ENCODE measurements around the gene WWC1.
"Not testable (repeated sequence)": the region's sequence is repeated elsewhere in the genome, so short reads cannot be mapped to it uniquely, and the experiment has no call there.

The WWC1 gene

GRCh38 chr5:168339109-168339771, 47.8 kb downstream of the WWC1 start:
- TF ChIP-seq, protein P1, sequence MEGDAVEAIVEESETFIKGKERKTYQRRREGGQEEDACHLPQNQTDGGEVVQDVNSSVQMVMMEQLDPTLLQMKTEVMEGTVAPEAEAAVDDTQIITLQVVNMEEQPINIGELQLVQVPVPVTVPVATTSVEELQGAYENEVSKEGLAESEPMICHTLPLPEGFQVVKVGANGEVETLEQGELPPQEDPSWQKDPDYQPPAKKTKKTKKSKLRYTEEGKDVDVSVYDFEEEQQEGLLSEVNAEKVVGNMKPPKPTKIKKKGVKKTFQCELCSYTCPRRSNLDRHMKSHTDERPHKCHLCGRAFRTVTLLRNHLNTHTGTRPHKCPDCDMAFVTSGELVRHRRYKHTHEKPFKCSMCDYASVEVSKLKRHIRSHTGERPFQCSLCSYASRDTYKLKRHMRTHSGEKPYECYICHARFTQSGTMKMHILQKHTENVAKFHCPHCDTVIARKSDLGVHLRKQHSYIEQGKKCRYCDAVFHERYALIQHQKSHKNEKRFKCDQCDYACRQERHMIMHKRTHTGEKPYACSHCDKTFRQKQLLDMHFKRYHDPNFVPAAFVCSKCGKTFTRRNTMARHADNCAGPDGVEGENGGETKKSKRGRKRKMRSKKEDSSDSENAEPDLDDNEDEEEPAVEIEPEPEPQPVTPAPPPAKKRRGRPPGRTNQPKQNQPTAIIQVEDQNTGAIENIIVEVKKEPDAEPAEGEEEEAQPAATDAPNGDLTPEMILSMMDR (IDR thresholded peaks at IDR 0.05; ENCODE audit: control extremely low read depth, extremely low read depth, low read depth, missing control alignments): no peak
- no peak for DNase-seq (ENCODE audit: extremely low spot score)
- CTCF ChIA-PET: no interaction called here
- POLR2A ChIA-PET: no interaction called here

GRCh38 chr5:168339772-168340140, 48.3 kb downstream of the WWC1 start:
- DNase-seq (ENCODE audit: extremely low spot score); POLR2A ChIA-PET: not testable (repeated sequence)
- CTCF ChIA-PET: interaction anchor here (1.2 kb wide), 1 partner anchor 42 kb away, joined by 3 read pairs; no protein-coding TSS in a partner anchor

- TF ChIP-seq, protein P1 (IDR thresholded peaks at IDR 0.05; ENCODE audit: control extremely low read depth, extremely low read depth, low read depth, missing control alignments): no peak
- ChIA-PET CTCF (interaction anchor here (1.2 kb wide), 1 partner anchor 42 kb away, joined by 3 read pairs; no protein-coding TSS in a partner anchor), POLR2A (no interaction called here)
- DNase-seq (ENCODE audit: extremely low spot score): no peak
These were observed 49.0 kb downstream of the WWC1 start for GRCh38 chr5:168340487-168340886.

DNA sequence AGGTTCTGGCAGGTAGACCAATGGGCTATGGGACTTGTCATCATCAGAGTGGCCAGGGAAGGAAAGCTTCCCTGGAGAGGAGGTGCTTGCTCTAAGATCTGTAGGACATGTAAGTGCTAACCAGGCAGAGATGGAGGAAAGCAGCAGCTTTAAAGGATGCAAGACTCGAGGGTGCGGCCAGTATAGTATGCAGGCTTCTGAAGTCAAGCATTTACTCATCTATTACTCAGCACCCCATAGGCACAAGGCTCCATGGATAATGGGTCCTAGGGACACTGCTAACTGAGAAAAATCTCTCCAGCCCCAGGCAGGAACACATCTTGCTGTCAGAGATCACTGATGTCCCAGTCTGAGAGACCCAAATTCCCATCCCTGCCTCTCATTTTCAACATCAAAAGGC, 49.7 kb downstream of the WWC1 start:
- TF ChIP-seq, protein P1 (IDR thresholded peaks at IDR 0.05; ENCODE audit: control extremely low read depth, extremely low read depth, low read depth, missing control alignments): no peak
- CTCF ChIA-PET: interaction anchor here (1.2 kb wide), 1 partner anchor 43 kb away, joined by 3 read pairs; no protein-coding TSS in a partner anchor
- POLR2A ChIA-PET: no interaction called here
- DNase-seq (ENCODE audit: extremely low spot score): no peak

DNA sequence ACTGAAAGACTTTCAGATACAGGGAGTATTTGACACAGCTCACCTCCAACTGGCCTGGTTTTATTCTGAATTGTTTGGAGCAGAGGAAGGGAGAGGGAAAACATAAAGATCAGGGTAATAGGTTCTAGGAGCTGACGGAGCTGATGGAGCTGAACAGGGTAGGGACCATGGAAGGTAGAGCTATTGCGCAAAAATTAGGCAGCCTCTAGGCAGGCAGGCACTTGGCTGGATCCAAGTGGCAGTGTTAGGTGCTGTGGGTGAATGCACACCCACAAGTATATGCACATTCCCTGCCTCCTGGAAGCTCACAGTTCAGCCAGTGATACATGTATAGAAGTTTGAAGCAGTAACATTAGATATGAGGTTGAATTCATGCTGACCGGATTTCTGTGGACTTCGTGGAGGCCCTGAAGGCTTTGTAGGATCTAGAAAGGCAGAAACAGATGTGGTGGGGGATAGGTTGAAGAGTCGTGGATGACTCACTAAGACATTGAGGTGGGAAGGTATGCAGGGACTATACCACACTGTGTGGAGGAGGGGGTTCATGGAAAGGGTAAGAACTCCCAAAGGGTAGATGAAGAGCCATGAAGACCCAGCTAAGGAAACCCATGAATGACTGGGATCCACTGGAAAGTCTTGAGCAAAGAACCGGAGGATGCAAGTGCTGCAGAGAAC, 50.8 kb downstream of the WWC1 start:
- no peak for DNase-seq (ENCODE audit: extremely low spot score)
- ChIA-PET POLR2A (no interaction called here), CTCF (interaction anchor here (0.8 kb wide), 1 partner anchor 50 kb away, joined by 3 read pairs; no protein-coding TSS in a partner anchor)
- TF ChIP-seq, protein P1 (IDR thresholded peaks at IDR 0.05; ENCODE audit: control extremely low read depth, extremely low read depth, low read depth, missing control alignments): no peak

GRCh38 chr5:168342985-168343384, 51.5 kb downstream of the WWC1 start:
- DNase-seq (ENCODE audit: extremely low spot score): no peak
- CTCF ChIA-PET: interaction anchor here (1.3 kb wide), 1 partner anchor 18 kb away, joined by 4 read pairs; no protein-coding TSS in a partner anchor
- POLR2A ChIA-PET: no interaction called here
- TF ChIP-seq, protein P1 (IDR thresholded peaks at IDR 0.05; ENCODE audit: control extremely low read depth, extremely low read depth, low read depth, missing control alignments): no peak

- DNase-seq (ENCODE audit: extremely low spot score): no peak
- CTCF ChIA-PET: no interaction called here
- POLR2A ChIA-PET: no interaction called here
- TF ChIP-seq, protein P1 (IDR thresholded peaks at IDR 0.05; ENCODE audit: control extremely low read depth, extremely low read depth, low read depth, missing control alignments): no peak
These were observed 55.0 kb downstream of the WWC1 start for GRCh38 chr5:168346417-168346816.

Data from GM10248 (cell line).